ENCODE data around the gene EML6.
"Not testable (repeated sequence)": the region's sequence is repeated elsewhere in the genome, so short reads cannot be mapped to it uniquely, and the experiment has no call there.

EML6 gene

DNA sequence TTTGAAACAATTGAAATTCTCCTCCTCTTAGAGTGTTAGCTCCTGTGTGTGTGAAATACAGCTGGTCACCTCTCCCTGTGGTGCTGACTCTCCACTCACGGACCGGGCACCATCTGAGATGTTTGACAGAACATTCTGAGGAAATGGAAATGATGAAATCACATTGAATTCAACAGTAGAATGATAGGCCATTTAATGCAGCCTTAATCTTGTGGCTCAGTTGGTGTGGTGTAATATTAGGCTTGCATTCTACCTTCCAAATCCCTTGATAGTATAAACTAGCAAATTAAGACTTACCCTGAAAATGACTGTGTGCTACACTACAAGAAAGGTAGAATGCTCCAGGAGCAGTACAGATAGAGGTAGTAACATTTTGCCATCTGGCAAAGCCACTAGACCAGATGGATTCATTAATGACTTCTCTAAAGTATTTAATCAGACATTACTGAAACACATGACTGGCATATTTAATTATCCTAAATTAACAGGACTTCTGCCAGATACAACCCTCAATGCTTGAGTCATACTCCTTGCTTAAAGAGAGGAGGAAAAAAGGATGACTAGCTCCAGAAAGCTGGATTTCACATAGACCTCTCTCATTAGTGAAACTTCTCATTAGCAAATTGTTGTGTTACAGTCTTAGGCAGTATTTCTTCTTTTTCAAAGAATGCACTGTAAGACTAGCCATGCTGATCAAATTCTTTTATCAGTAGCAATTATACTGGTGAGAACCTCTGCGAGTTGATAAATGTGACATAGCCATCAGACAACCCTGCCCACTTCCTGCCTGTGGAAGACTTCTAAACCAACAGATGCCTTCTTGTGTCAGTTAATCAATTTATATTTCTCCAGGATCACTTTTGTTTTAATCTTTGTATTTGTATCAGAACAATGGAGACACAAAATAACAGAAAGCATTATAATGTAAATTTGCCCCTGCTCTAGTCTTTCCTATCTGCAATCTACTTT lies 80.6 kb downstream of the EML6 start:
- no peak for DNase-seq (ENCODE audit: low spot score)

- no peak for DNase-seq (ENCODE audit: low spot score)
Observed at GRCh38 chr2:54805255-54805654, 81.8 kb downstream of the EML6 start.

DNA sequence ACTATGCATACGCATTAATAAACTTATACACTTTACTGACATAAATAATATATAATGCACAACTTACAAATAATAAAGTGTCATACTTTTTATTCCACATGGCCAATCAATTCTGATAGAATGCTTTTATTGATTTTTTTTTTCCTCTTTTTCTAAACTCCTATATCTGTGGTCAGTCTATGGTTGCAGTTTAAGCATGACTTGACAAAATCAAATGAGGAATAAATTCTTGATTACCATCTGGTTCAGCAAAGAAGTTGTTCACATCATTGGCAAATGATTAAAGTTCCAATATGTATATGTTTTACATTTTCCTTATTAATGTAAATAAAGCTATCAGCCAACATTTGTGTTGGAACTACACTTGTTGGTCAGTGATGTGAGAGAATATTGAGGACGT lies 83.5 kb downstream of the EML6 start:
- DNase-seq (ENCODE audit: low spot score), result no peak

GRCh38 chr2:54808661-54809060 lies 85.2 kb downstream of the EML6 start:
- no peak for DNase-seq (ENCODE audit: low spot score)

- no peak for DNase-seq (ENCODE audit: low spot score)
Observed at GRCh38 chr2:54809819-54810218, 86.4 kb downstream of the EML6 start.

GRCh38 chr2:54810246-54810645 lies 86.8 kb downstream of the EML6 start:
- no peak for DNase-seq (ENCODE audit: low spot score)

- no peak for DNase-seq (ENCODE audit: low spot score)
Observed at GRCh38 chr2:54813584-54813983, 90.1 kb downstream of the EML6 start.

DNA sequence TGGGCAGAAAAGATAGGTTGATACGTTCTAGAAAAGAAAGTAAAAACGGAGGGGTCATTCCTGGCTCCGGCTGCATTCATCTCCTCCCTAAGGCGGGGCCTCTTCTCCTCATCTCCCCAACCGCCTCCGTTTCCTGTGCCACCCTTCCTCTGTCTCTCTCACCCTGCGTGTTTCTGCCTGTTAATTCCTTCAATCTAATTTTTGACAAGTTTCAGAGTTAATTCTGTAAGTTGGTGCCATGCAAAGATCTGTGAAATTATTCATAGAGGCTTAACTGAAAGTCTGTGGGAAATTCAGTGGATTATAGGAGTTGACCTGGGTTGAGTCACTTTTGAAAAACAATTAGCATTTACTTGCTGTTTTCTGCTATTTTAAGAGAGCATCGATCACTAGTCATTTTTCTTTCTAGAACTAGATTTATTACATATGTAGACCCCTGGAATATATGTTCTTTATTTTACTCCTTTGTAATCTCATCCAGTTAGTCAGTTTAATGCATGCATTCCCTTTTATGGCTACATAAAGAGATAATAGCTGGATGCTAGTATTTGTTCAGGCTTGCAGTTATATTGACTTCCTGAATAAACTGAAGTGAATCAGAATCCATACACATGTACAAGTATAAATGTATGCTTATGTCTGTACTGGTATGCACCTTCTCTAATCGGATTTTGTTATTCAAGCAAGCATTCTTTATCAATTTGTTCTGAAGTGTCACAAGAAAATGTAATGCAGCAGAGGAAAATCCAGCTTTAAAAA lies 91.1 kb downstream of the EML6 start:
- no peak for DNase-seq (ENCODE audit: low spot score)

- DNase-seq (ENCODE audit: low spot score), result no peak
Observed at GRCh38 chr2:54815148-54815539, 91.7 kb downstream of the EML6 start.

DNA sequence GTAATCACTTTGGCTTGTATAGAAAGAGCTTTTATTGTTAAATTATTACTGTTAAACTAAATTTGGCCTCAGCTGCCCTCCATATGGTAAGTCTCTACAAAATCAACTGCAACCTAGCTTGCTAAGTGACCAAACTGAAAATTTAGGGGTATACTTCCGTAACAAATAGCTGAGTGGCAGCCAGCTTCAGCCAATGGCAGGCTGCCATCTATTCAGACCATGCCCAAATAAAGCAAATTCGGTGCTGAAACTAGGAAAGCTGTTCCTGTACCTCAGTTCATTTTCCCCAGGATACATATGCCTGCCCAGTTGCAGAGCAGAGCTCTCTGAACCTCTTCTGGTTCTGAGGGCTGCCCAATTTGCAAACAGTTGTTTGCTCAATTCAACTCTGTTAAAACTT lies 94.8 kb downstream of the EML6 start:
- DNase-seq (ENCODE audit: low spot score), result no peak

DNA sequence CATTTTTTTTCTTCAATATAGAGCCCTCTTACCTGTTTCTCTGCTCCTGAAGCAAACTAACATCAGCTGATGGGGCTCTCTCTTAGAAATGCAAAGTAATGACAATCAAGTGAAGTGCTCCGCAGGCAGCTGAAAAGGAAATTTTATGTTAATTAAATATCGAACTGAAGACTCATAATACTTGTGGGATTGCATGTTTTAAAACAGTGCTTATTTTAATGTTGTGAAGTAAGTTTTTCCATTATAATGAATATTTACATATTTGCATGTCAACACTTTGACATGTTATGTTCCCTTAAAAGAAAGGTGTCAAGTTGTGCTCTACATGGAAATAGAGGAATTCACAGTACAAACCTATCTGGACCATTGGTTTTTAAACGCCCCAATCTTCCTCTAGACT lies 97.1 kb downstream of the EML6 start:
- no peak for DNase-seq (ENCODE audit: low spot score)

DNA sequence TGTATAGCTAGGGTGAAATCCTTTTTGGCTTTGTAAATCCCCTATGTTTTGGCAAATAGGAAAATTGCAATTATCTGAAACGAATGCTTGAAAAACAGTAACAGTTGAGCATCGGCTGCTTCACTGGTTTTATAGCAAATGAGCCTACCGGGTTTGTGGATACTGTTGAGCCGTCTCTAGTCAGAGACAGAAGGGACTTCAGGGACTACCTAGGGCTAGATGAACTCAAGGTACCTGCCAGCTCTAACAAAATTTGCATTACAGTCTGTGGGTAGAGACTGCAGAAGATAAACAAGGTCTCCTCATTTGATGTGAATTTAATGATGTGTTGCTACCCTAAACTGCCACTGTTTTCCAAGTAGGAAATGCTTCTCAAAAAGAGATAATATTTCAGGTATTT lies 101.1 kb downstream of the EML6 start:
- DNase-seq (ENCODE audit: low spot score), result no peak

GRCh38 chr2:54830546-54830945 lies 107.1 kb downstream of the EML6 start:
- DNase-seq (ENCODE audit: low spot score), result no peak

DNA sequence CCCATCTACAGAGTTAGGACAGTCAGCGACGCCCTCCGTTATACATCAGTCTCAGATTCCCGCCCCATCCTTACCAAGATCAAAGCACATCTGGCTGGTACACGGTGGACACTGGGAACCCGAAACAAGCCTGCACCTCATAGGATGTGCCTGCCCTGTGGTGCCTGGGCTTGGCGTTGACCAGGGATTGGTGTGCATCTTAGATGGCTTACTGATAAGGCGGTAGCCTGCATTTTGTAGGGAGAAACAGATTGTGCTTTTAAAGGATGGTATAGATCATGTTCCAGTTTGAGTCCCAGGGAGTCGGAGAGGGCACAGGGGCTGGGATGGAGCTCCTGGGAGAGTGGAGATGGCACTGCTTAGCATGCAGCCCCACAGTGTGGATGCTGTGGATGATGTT lies 108.0 kb downstream of the EML6 start:
- no peak for DNase-seq (ENCODE audit: low spot score)

DNA sequence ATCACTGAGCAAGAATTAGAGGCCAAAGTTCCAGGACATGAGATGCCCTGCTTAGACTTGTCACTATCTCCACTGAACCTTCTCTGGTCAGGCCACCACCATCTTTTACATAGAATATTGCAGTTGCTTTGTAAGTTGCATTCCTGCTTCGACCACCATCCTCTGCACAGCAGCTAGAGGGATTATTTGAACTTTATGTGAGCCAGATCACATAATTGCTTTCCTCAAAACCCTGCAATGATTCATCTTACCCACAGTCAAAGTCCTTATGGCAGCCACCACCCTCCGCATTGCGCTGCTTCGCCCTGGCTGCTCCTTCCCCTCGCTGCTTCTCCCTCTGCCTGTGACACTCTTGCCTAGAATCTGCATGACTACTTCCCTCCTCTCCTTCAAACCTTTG lies 111.3 kb downstream of the EML6 start:
- no peak for DNase-seq (ENCODE audit: low spot score)

- no peak for DNase-seq (ENCODE audit: low spot score)
Observed at GRCh38 chr2:54836477-54836876, 113.0 kb downstream of the EML6 start.

GRCh38 chr2:54838585-54839035 lies 115.1 kb downstream of the EML6 start:
- peak; percentile 68 for DNase-seq (ENCODE audit: low spot score)

DNA sequence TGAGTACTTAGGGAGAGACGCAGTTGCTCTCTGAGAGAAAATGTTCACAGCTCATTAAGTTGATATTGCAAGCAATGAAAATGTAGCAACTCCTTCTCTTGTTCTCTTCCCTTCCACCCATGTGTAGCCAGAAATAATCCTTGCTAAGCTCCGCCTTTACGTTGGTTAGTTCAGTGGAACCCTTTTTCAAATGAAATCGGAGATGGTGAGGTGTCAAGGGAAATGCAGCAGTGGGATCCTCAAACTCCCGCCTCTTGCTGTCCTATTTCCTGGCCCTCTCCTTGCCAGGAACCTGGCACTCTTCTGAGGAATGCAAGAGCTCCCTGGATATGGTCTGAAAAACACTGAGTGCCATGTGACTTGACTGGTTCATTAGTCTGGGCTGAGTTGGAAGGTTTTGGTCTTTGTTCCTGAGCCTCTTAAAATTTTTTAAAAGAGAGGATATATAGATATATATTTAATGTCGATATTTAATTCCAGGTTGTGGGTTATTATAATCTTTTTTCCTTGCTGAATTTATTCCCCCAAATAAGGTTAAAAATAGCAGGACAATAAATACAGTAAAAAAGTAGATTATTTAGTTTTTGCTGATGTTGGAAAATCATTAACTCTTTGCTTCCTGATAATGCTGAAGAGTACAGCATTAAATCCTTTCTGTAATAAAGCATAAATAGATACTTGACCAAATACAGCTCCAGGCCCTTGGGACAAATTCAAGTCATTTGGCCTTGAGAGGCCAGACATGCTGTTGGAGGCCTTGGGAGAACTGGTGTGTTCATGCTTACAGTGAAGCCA lies 116.2 kb downstream of the EML6 start:
- DNase-seq (ENCODE audit: low spot score), result no peak

DNA sequence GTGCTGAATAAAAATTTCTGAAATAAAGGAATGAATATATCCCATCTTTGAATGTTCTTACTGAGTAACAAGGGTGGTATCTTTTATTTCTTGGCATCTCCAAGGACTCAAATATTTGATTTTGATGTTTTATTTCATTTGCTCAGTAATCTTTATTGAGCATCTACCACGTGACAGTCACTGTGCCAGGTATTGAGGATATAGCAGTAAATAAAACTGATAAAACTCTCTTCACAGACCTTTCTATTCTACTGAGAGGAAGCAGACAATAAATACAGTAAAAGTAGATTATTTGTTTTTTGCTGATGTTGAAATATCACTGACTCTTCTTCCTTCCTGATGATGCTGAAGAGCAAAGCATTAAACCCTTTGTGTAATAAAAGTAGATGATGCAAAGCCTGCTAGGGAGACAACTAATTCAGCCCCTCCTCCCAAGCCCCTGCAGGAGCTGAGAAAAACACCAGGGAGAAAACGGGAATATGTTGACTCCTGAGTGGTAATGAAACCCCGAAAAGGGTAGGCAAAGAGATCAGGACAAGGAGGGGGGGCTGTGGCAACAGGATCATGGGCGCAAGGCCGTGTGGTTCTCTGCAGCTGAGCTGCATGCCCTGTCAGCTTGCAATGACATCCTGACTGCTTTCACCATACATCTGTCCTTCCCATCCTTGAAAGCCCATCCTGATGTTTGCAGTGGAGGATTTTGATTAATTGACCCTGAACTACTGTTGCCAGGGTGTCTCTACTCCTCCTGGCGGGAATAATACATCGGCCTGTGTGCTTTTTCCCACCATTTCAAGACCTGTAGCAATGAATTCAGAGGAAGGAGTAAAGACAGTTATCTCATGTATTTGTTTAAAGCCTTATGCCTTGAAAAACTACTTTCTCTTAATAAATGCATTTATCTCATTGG lies 117.4 kb downstream of the EML6 start:
- DNase-seq (ENCODE audit: low spot score), result no peak

DNA sequence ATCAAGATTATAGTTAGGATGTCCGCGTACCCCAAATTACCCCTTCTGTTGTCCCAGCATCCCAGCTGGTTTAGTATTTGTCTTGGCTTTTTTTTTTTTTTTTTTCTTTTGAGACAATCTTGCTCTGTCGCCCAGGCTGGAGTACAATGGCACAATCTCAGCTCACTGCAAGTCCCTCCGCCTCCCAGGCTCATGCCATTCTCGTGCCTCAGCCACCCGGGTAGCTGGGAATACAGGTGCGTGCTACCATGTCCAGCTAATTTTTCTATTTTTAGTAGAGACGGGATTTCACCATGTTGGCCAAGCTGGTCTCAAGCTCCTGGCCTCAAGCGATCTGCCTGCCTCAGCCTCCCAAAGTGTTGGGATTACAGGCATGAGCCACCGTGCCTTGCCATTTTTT lies 118.0 kb downstream of the EML6 start:
- DNase-seq (ENCODE audit: low spot score), result not testable (repeated sequence)

DNA sequence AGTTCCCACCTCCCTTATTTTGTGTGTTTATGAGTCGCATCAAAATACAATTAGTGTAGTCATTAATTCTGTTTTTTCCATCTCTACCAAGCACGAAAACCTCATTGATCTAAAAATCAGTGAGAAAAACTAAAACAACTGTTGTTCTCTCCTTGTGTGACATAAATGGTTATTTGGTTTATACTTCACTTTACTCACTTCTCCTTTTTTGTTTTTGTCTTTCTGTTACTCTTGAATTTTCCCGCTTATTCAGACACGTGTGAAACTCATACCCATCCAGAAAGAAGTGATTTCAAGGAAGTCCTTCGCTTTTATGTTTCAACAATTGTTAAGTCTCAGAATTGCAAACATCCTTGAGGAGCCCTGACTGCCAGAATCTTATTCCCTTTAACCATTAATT lies 121.6 kb downstream of the EML6 start:
- DNase-seq (ENCODE audit: low spot score), result no peak

All from putamen (tissue), 1 donor.